HG03469 (cell line): ENCODE measurements around the gene TK2.
"Not testable (repeated sequence)": the region's sequence is repeated elsewhere in the genome, so short reads cannot be mapped to it uniquely, and the experiment has no call there.

Experiments
- ATAC-seq: cut with Tn5 transposase; IDR thresholded peaks from one replicate; pipeline ENCODE4 v1.9.1; 2021; ENCODE audit warnings: mild to moderate bottlenecking, moderate library complexity, moderate number of reproducible peaks; ENCODE audit not compliant: unreplicated experiment

TK2 gene

GRCh38 chr16:66549284-66550131, at the start of gene TK2:
TSS of gene TK2 (minus strand) at chr16:66550122. CDS start at chr16:66550061, 61 bp downstream.
- no peak for ATAC-seq

DNA sequence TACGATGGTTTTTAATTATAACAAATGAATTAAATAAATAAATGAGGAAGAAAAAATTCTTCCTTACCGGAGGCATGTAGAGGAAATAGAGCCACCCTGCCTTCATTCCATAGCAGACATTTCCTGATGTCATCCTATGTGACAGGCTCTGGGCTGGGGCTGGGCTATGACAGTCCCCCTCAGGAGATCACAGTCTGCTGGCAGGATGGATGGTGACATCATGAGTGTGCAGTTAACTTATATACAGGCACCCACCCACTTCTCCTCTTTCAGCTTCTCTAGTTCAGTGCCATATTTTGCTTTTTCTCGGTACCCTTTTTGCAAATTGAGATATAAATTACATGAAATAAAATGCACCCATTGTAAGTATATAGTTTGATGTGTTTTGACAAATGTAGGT, 48.2 kb upstream of the TK2 start:
- no peak for ATAC-seq

DNA sequence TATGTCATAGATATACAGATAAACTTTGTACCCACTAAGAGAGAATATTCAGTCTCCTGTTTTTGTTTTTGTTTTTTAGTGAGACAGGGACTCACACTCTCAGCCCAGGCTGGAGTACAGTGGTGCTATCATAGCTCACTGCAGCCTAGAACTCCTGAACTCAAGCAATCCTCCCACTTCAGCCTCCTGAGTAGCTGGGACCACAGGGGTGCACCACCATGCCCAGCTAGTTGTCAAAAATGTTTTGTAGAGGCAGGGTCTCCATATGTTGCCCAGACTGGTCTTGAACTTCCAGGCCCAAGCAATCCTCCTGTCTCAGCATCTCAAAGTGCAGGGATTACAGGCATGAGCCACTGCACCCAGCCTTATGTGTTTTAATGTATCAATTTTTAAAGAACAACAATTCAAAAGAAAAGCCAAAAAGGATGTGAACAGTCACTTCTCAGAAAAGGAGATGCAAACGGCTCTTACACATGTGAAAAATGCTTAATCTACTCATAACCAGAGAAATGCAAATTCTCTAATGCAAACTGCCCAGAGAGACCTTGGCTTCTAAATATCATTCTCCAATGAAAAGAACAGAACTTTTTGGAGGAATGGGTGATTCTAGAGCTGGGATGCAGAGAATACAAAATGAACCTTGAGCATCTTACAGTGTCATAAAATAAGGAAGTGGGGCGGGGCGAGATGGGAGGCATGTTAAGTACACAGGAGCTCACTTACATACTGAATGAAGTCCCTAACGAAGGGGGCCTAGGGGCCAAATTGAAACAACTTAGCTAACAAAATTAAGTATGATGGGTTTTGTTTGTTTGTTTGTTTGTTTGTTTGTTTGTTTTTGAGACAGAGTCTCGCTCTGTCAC, 47.3 kb upstream of the TK2 start:
- peak; percentile 41 for ATAC-seq

DNA sequence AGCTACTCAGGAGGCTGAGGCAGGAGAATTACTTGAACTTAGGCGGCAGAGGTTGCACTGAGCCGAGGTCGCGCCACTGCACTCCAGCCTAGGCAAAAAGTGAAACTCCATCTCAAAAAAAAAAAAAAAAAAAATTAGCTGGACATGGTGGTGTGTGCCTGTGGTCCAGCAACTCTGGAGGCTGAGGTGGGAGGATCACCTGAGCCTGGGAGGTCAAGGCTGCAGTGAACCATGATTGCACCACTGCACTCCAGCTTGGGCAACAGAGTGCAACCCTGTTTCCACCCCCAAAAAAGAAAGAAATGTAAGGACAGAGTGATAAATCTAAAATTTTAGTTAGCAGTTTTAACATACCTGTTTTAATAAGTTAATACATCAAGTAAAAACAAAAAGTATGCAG, 46.6 kb upstream of the TK2 start:
- not testable (repeated sequence) for ATAC-seq

GRCh38 chr16:66594739-66595138, 44.8 kb upstream of the TK2 start:
- no peak for ATAC-seq

- no peak for ATAC-seq
Measured at GRCh38 chr16:66592814-66593213, 42.9 kb upstream of the TK2 start.

- no peak for ATAC-seq
Measured at GRCh38 chr16:66592241-66592640, 42.3 kb upstream of the TK2 start.

DNA sequence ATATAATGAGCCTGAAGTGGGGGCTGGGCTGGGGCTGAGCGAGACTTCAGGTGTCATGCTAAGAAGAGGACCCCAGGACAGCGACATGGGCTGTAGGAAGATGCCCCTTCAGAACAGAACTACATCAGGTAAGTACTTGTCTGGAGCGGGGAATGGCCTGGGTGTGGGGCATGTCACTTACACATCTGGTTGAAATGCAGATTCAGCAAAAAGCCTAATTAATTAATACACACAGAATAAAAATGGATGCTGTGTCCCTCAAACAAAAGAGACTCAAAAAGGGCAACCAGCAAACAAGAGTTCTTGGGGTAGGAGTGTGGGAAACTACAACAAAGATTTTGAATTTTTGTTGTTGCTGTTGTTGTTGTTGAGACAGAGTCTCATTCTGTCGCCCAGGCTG, 41.1 kb upstream of the TK2 start:
- ATAC-seq: no peak

- ATAC-seq: no peak
Measured at GRCh38 chr16:66590322-66590721, 40.4 kb upstream of the TK2 start.

DNA sequence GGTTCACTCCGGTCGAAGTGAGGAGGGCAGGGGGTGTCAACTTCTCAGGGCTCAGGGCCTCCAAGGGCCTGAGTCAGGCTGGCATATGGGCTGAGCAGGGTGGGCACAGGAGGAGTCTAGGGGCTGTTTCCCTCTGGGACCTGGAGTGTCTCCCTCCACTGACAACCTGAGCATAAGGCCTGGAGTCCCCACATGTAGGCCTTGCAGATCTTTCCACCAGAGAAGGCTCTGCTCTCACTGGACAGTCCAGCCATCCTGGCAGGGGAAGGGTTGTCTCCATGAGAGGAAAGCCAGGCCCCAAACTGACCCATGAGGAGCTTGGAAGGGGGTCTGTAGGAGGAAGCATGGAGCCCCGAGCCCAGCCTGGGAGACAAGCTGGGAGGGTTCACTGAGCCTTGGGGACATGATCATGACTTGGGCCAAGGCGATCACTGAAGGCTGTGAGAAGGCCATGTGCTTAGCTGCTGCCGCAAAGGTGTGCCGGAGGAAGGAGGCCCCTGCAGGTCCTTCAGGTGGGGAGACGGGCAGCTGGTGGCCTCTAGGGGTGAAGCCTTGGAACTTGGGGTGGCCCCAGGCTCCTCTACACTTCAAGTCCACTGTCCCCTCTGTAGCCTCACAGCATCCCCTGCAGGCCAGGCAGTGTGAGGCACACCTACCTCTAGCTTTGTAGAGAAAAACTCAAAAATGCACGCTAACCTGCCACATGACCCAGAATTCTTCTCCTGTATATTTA, 39.2 kb upstream of the TK2 start:
- ATAC-seq: peak; percentile 87

GRCh38 chr16:66587881-66588600, 38.1 kb upstream of the TK2 start:
- ATAC-seq: no peak

DNA sequence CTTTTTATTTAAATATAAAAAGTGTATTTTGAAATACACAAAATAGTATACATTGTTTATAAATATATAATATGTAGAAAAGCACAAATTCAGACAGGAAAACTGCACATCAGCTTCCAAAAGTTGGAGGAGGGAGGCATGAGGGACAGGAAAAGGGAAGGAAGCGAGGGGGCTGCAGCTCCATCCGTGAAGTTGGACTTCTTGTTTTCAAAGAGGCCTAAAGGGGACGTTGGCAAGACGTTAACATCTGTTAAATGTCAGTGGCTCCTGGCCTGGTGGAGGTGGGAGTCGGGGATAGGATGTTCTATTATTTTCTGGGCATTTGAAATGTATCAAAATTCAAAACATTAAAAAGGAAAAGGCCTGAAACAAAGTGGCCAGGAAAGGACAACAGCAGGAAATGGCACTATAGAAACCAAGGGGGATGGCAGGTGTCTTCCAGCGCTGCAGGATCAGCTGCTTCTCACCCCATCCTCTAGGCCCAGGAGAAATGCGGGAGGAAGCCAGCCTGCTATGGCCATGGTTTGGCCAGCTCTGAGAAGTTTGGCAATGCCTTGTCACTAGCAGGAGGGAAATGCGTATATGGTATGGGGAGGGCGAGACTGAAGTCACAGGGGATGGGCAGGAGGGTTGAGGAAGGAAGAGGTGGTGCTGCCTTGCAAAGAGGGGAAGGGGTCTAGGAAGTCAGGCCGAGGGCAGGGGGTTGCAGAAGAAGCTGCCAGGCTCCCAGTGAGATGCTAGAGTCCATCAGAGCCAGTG, 35.7 kb upstream of the TK2 start:
- ATAC-seq: no peak

DNA sequence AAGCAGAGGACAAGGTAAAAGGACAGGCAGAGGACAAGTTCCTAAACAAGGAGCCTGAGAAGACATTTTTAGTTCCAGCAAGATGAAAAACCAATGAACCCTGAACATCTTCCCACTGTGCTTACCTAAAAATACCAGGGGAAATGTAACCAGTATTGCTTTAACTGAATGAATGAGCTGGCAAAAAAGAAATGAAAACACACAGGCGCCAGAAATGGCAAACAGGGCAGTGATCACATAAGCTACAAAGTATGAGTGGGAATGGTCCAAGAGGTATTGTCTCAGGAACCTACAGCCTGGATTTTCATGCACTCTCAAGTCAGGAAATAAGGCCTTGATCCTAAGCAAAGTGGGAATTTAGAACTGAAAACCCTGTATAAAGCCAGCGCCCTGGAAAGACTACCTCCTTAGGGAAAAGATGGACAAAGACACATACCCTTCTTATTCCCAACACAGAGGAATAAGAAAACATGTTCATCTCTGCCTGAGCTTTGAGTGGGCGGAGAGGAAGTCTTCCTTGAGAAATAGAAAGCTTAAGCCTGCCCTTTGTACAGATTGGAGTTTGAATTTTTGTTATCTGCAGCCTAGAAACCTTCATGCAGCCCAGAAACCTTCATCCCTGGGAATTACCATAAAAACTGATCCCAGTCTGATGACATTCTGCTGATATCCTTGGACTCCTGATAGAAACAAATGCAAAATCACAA, 31.5 kb upstream of the TK2 start:
- ATAC-seq: no peak

- no peak for ATAC-seq
Measured at GRCh38 chr16:66580605-66581209, 30.8 kb upstream of the TK2 start.

DNA sequence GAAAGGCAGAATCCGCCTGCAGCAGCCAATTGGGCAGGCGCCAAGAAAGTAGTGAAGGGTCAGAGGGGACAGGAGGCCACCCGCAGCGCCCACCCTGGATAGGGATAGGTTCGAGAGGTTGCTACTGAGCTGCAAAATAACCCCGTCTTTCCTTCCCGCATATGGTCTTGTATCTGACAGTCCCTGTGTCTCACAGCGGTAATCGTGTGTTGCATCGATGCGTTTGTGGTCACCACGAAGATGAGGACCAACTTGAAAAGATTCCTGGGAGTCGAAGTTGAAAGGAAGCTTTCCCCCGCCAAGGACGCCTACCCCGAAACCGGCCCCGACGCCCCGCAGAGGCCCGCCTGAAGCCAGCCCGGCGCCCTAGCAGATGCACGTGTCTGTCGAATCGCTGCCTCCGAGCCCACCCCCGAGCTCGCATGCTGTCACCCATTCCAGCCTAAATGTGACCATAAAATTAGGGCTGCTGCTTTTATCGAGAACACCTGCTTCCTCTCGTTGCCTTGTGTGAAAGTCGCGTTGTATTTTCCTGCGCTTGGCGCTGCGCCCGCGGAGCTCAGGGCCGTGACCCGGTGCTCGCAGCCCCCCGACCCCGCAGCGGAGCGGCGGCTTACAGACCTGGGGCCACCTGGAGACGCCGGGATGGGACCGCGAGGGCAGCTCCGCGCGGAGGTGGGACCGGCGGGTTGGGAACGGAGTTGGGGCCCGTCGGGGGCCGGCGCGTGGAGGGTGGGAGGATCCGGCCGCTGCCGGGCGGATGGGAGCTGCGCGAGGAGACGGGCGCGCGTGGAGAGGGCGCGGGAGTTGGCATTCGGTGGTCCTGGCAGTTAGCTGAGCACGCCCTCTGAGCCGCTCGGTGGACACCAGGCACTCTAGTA, 29.0 kb upstream of the TK2 start, which contains the start of gene CMTM2:
Gene CMTM2 (plus strand): TSS at position 813 of the 881 bp plus-strand sequence. CDS start 145 bp downstream, outside the sequence.
- ATAC-seq: no peak

GRCh38 chr16:66576296-66576695, 26.4 kb upstream of the TK2 start:
- ATAC-seq: no peak

DNA sequence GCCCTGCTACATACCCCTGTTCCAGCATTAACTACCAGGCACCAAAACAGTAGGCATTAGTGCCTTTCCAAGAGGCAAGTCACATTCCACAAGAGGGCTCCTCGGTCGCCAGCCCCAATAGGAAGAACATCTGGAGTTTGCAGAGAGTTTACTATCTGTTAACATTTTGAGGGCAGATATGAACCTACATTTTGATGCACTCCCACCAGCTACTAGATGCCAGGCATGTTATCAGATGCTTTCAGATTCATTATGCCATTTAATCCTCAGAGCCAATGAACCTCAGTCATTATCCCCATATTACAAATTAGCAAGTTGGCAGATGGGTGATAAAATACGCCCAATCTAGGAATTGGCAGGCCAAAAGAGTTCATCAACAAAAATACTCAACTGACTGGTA, 25.1 kb upstream of the TK2 start:
- ATAC-seq: no peak

- no peak for ATAC-seq
Measured at GRCh38 chr16:66574531-66574930, 24.6 kb upstream of the TK2 start.
